ENCODE results near the gene SEC16A. TPM values are rescaled to one million over a fixed set of nuclear protein-coding genes. Genes with fewer than 3 reads are reported as not detected.

SEC16A gene
- total RNA-seq, 8 experiments from 2014 or later: 21.8 to 59.1 (median 35.0) TPM

DNA sequence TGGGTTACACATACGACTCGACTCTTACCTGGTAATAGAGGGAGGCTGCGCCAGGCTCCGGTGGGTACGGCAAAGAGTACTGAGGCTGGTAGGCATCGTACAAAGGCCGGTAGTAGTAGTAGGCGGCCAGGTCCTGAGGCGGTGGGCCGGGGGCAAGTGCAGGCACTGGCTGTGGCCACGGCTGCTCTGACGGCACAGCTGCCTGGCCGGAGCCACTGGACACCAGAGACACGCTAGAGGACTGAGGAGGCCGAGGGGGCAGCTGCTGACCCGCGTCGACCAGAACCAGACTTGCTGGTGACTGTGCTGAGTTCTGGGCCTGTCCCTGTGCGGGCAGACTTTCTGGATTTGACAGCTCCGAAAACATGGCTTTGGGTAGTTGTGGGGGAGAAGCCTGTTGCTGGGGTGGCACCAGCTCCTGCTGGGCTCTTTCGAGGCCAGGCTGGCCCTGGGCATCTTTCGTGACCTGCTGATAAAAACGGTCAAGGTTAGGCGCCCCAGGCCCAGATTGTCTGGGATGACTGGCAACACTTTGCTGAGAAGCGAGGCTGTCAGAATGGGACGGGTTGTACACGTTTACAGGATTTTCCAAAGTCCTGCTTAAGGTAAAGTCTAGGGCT, 8.7 kb downstream of the SEC16A start:
- ATAC-seq (replicated peaks in 6 of 8): no peak
- Histone ChIP-seq H3K4me1 (replicated peaks in 1 of 2) (no peaks in the 10 kb centered on the region), H3K27ac (no peak overlapping the region), H3K4me3 (no peak overlapping the region)
- in situ Hi-C loops (cut with MboI; ENCODE audit: low pct_unique_long_range_greater_than_20kb in 2 of 9, low sequenced_read_pairs in 9 of 9, unreplicated experiment in 9 of 9): no loop called here
- 50 to 100% (median 90%) methylated on average over 2 to 11 of the region's 27 CpGs; no CpG with 5 or more reads in 2 of the 10 experiments for WGBS, 10 experiments

DNA sequence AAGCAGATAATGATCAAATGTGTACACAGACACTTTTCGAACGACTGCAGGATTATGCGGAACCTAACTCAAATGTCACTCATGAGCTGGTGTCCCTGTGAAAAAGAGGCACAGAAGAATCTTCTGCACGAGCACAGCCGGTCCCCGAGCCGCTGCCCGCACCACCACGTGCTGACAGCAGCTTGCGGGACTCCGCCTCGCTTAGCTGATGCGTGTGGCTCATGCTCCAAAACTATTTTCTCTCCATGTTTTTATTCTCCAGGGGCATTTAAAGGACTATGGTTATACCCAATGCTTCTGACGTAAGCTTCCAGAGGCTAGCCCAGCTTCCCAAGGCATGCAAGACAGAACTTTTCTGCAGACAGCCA, 9.5 kb downstream of the SEC16A start:
- in situ Hi-C loops (cut with MboI; ENCODE audit: low pct_unique_long_range_greater_than_20kb in 2 of 9, low sequenced_read_pairs in 9 of 9, unreplicated experiment in 9 of 9): no loop called here
- WGBS, 10 experiments: 80 to 100% (median 93%) methylated on average over 2 to 10 of the region's 14 CpGs; no CpG with 5 or more reads in 4 of the 10 experiments
- no peak overlapping the region for H3K27ac ChIP-seq
- no peak overlapping the region for H3K4me3 ChIP-seq
- ATAC-seq (replicated peaks in 6 of 8): no peak
- H3K4me1 ChIP-seq (replicated peaks in 1 of 2): no peaks in the 10 kb centered on the region

DNA sequence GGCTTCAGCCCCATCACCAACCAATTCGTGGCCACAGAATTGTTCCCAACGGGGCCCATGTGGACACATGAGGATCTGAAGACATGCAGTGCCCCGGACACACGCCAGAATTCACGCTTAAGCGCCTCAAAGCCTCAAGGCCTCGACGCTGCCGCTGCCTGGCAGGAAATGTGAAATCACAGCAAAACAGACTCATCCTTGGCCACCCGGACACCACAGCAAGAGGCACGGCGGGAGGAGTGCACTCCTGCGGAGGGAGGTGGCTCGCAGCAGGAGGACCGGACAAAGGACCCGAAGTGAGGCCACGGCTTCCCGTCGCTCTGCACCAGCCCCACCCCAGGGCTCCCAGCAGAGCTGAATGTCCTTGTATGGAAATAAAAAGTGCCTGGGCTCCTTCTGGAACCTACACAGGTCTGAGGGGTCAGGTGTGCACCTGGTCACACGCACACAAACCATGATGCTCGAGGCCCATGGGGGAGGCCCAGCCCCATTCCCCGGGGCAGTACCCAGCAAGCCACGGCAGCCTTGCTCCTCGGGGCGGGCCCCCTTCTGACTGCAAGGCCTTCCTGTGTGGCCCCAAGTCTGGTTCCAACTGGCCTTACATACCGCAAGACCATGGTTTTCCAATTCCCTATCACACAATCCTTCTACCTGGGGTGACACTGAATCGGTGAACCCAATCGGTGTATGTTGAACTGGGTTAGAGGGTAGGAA, 10.0 kb downstream of the SEC16A start:
- WGBS, 10 experiments: 82 to 100% (median 96%) methylated on average over 2 to 6 of the region's 28 CpGs; no CpG with 5 or more reads in 6 of the 10 experiments
- in situ Hi-C loops (cut with MboI; ENCODE audit: low pct_unique_long_range_greater_than_20kb in 2 of 9, low sequenced_read_pairs in 9 of 9, unreplicated experiment in 9 of 9): no loop called here
- Histone ChIP-seq H3K27ac (no peak overlapping the region), H3K4me3 (no peak overlapping the region), H3K4me1 (replicated peaks in 1 of 2) (no peaks in the 10 kb centered on the region)
- ATAC-seq (replicated peaks in 6 of 8): no peak

DNA sequence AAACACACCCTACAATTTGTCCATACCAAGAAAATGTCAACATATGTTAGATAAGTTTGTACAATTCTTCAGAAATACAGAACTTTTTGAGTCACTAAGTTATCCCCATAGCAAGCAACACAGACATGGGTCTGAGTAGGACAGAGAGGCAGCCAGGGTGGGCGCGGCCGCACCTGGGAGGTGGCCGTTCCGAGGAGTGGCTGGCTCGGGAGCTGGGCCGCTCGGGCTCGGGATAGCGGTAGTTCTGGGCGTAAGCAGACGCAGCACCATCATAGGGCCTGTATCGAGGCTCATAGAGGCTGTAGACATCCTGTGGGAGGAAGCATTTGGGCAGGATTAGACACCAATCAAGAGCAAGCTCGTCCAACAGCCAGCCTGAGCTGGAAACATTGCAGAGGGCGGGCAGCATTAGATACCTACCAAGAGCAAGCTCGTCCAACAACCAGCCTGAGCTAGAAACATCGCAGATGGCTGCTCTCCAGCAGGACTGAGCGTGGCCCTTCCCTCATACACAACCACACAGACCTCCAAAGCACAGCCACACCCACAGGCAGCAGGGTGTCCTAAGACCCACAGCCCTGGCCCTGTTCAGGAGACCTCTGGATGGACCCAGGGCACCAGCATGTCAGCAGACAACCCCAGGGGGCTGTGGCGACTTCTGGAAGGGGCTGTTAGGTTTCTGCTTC, 10.9 kb downstream of the SEC16A start:
- in situ Hi-C loops (cut with MboI; ENCODE audit: low pct_unique_long_range_greater_than_20kb in 2 of 9, low sequenced_read_pairs in 9 of 9, unreplicated experiment in 9 of 9): no loop called here
- H3K4me1 ChIP-seq (replicated peaks in 1 of 2): no peaks in the 10 kb centered on the region
- ATAC-seq (replicated peaks in 6 of 8): peak in 1 of 8 experiments; percentile 18
- H3K27ac ChIP-seq: no peak overlapping the region
- 67 to 100% (median 94%) methylated on average over 1 to 14 of the region's 19 CpGs; no CpG with 5 or more reads in 1 of the 10 experiments for WGBS, 10 experiments
- H3K4me3 ChIP-seq: no peak overlapping the region

DNA sequence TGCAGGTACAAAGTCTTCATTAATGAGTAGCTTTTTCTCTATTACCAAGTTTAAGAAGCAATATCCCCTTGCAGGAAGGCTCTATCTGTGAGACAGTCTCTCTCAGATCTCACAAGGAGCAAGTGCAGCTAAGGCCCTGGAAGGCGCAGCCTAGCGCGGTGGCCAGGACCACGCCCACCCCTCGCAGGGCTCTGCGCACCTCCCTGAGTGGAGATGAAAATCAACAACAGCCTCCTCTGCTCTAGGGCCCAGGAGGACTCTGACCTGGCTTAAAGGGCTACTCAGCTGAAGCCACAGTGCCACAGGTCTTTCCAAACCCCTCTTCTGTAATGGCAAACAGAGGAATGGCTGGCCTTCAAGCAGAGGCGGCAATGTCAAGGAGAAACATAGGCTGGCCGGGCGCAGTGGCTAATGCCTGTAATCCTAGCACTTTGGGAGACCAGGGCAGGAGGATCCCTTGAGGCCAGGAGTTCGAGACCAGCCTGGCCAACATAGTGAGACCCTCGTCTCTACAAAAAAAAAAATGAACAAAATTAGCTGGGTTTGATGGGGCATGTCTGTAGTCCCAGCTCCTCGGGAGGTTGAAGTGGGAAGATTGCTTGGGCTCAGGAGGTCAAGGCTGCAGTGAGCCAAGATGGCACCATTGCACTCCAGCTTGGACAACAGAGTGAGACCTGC, 11.9 kb downstream of the SEC16A start:
- Histone ChIP-seq H3K27ac (no peak overlapping the region), H3K4me3 (no peak overlapping the region), H3K4me1 (replicated peaks in 1 of 2) (no peaks in the 10 kb centered on the region)
- WGBS, 10 experiments: 83 to 100% (median 100%) methylated on average over 1 to 7 of the region's 12 CpGs; no CpG with 5 or more reads in 3 of the 10 experiments
- in situ Hi-C loops (cut with MboI; ENCODE audit: low pct_unique_long_range_greater_than_20kb in 2 of 9, low sequenced_read_pairs in 9 of 9, unreplicated experiment in 9 of 9): no loop called here
- no peak for ATAC-seq (replicated peaks in 6 of 8)

DNA sequence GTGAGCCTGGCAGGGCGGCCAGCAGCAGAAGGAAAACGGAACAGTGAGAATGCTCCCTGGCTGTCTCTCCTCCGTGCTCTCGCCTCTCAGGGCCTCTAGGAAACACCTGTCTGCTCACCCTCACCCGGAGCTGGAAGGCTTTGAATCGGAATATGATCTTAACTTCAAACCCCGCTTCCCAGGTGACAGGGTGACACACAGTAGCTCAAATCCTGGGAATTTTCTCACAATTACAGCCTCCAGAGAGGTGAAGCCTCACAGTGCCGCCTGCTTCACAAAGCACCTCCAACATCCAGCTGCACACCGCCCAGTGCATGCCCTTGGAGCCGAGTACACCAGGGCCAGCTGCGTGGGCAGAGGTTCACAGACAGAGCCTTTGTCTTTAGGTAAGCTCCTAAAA, 12.5 kb downstream of the SEC16A start:
- ATAC-seq (replicated peaks in 6 of 8): no peak
- 72 to 100% (median 100%) methylated on average over 1 to 9 of the region's 11 CpGs; no CpG with 5 or more reads in 1 of the 10 experiments for WGBS, 10 experiments
- Histone ChIP-seq H3K4me1 (replicated peaks in 1 of 2) (no peaks in the 10 kb centered on the region), H3K4me3 (no peak overlapping the region), H3K27ac (no peak overlapping the region)
- in situ Hi-C loops (cut with MboI; ENCODE audit: low pct_unique_long_range_greater_than_20kb in 2 of 9, low sequenced_read_pairs in 9 of 9, unreplicated experiment in 9 of 9): no loop called here

DNA sequence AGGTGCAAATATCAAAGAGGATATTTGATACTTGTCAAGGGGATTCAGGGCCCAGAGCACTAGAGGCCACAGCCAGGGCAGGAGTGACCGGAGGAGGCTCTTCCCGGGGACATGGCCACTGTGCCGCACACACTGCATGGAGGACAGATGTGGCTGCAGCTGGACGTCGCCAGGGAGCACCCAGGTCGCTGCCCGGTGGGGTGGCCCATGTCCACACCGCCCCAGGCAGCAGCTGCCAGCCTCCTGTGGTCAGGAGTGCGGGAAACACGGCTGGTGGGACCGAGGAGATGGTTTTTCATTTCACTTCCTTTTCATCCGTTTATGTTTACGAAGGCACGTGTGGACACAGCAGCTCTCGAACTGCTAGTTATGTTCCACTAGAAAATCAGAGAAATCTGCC, 15.1 kb downstream of the SEC16A start:
- no peak overlapping the region for H3K27ac ChIP-seq
- in situ Hi-C loops (cut with MboI; ENCODE audit: low pct_unique_long_range_greater_than_20kb in 2 of 9, low sequenced_read_pairs in 9 of 9, unreplicated experiment in 9 of 9): no loop called here
- ATAC-seq (replicated peaks in 6 of 8): no peak
- H3K4me3 ChIP-seq: no peak overlapping the region
- H3K4me1 ChIP-seq (replicated peaks in 1 of 2): no peaks in the 10 kb centered on the region
- 77 to 100% (median 93%) methylated on average over 2 to 9 of the region's 15 CpGs; no CpG with 5 or more reads in 3 of the 10 experiments for WGBS, 10 experiments

DNA sequence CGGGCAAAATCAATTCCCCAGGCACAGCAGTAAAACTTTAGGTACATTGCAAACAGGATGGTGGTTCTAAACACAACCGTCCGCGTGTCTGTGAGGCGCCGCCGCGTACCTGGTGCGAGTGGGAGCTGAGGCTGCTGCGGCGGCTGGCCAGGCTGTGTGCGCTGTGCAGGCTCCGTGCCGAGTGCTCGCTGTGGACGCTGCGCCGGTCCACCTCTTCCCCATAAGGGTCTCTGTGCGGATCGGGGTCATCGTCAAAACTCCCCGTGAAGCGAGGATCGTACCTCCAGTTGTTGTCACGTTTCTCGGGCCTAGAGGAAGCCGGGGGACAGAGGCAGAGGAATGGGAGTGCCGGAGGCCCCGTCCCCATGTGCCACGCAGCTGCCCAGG, 16.7 kb downstream of the SEC16A start:
- Histone ChIP-seq H3K4me3 (no peak overlapping the region), H3K27ac (no peak overlapping the region), H3K4me1 (replicated peaks in 1 of 2) (no peaks in the 10 kb centered on the region)
- in situ Hi-C loops (cut with MboI; ENCODE audit: low pct_unique_long_range_greater_than_20kb in 2 of 9, low sequenced_read_pairs in 9 of 9, unreplicated experiment in 9 of 9): no loop called here
- 93 to 96% (median 94%) methylated on average over 3 to 27 of the region's 30 CpGs; no CpG with 5 or more reads in 6 of the 10 experiments for WGBS, 10 experiments
- peak in 3 of 8 experiments; percentile 18 to 31 (median 25) for ATAC-seq (replicated peaks in 6 of 8)

DNA sequence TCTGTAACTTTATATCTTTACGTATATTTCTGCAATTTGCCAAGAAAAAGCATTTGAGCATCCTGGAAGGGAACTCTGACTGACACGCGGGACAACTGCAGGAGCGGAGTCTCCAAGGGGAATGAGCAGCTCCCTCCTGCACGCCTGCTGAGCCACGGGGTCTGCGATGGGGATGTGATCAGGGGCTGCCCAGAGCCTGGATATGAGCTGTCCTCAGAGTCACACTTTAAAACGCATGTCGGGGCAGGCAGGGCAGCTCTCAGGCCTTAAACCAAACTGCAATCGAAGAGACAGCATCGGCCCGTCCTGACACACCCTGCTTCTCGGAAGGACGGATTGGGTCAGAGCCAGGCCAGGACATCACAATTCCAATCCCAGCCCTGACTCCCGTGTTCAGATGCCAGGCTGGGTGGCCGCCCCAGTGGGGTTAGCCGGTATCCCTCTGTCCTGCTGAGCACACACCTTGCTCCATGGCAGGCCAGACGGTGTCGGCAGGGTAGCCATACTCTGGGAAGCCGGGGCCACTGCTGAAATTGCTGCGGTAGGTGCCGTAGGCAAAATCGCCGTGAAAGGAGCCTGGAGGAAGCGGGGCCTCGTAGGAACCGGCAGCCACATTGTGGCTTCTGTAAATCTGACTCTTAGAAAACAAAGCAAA, 17.2 kb downstream of the SEC16A start:
- H3K27ac ChIP-seq: no peak overlapping the region
- in situ Hi-C loops (cut with MboI; ENCODE audit: low pct_unique_long_range_greater_than_20kb in 2 of 9, low sequenced_read_pairs in 9 of 9, unreplicated experiment in 9 of 9): no loop called here
- peak in 2 of 8 experiments; percentile 10 to 28 for ATAC-seq (replicated peaks in 6 of 8)
- H3K4me1 ChIP-seq (replicated peaks in 1 of 2): no peaks in the 10 kb centered on the region
- no peak overlapping the region for H3K4me3 ChIP-seq
- 81 to 100% (median 94%) methylated on average over 1 to 20 of the region's 27 CpGs; no CpG with 5 or more reads in 3 of the 10 experiments for WGBS, 10 experiments

DNA sequence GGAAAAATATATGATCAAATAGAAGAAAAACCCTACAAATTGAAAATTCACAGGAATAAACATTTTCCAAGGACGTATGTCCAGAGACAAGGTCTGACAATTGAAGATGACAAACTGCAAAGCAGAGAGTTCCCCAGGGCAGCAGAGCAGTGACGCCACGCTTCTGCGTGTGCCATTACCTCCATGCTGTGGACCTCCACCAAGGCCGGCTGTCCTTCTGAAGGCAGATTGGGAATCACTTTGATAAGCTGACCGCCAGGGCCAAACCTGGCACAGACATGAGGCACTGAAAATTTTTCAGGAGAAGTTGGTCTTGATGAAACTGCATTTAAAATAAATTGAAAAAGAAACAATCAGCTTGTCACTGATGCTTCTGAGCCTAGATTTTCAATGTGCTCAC, 18.6 kb downstream of the SEC16A start:
- Histone ChIP-seq H3K27ac (no peak overlapping the region), H3K4me3 (no peak overlapping the region), H3K4me1 (replicated peaks in 1 of 2) (no peaks in the 10 kb centered on the region)
- 80 to 100% (median 95%) methylated on average over 1 to 6 of the region's 6 CpGs; no CpG with 5 or more reads in 1 of the 10 experiments for WGBS, 10 experiments
- in situ Hi-C loops (cut with MboI; ENCODE audit: low pct_unique_long_range_greater_than_20kb in 2 of 9, low sequenced_read_pairs in 9 of 9, unreplicated experiment in 9 of 9): no loop called here
- ATAC-seq (replicated peaks in 6 of 8): no peak

DNA sequence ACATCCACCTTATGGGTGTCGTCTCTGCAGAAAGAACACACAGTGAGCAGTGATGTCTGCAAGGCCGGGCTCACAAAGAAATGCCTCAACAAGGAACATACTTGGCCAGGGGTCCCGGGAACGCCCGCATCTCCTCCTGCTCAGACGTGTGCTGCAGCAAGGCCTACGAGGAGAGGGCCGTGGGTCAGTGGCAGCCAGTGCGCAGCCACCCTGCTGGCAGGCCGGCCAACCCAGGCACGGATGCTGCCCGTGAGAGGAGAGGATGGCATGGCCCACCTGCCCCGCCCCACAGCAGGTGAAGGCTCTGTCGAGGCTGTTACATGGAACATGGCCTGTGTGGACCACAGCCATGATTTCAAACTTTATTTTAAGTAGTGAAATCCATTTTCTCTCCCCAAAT, 19.3 kb downstream of the SEC16A start:
- H3K27ac ChIP-seq: no peak overlapping the region
- in situ Hi-C loops (cut with MboI; ENCODE audit: low pct_unique_long_range_greater_than_20kb in 2 of 9, low sequenced_read_pairs in 9 of 9, unreplicated experiment in 9 of 9): no loop called here
- no peak overlapping the region for H3K4me3 ChIP-seq
- no peaks in the 10 kb centered on the region for H3K4me1 ChIP-seq (replicated peaks in 1 of 2)
- WGBS, 10 experiments: 71 to 100% (median 93%) methylated on average over 2 to 3 of the region's 14 CpGs; no CpG with 5 or more reads in 4 of the 10 experiments
- ATAC-seq (replicated peaks in 6 of 8): no peak

DNA sequence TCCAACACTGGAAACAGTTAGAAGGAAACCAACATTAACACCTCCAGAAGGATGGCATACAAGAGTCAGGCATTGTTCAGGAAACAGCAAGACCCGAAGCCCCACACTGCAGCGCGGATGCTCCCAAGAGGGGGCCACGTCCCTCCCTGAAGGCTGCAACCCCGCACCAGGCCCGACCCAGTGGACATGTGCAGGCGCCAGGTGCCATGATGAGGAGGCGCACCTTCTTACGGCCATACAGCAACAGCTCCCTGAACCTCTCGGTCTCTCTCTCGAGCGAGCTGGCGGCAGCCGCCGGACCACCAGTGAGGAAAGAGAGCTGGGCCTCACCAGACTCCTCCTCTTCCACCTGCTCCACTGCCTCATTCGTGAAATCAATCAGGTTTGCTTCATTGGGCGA, 20.2 kb downstream of the SEC16A start:
- no peaks in the 10 kb centered on the region for H3K4me1 ChIP-seq (replicated peaks in 1 of 2)
- no peak overlapping the region for H3K27ac ChIP-seq
- WGBS, 10 experiments: 84 to 100% (median 97%) methylated on average over 1 to 9 of the region's 17 CpGs; no CpG with 5 or more reads in 4 of the 10 experiments
- peak in 1 of 8 experiments; percentile 5 for ATAC-seq (replicated peaks in 6 of 8)
- no peak overlapping the region for H3K4me3 ChIP-seq
- in situ Hi-C loops (cut with MboI; ENCODE audit: low pct_unique_long_range_greater_than_20kb in 2 of 9, low sequenced_read_pairs in 9 of 9, unreplicated experiment in 9 of 9): no loop called here

Measured in motor neuron (in vitro differentiated cells).